Panc1 (cell line): ENCODE results near the gene DOP1A.

Experiments used
- CTCF ChIP-seq: fragments of 450-650 bp; IDR thresholded peaks from 2 replicates; pipeline ENCODE4 v1.5.1; 2017; ENCODE audit warnings: mild to moderate bottlenecking
- POLR2AphosphoS5 ChIP-seq: IDR thresholded peaks from 2 replicates; pipeline ENCODE4 v1.6.1; 2012; ENCODE audit warnings: mild to moderate bottlenecking, low read depth, low read length, moderate library complexity
- REST ChIP-seq, 2 experiments: IDR thresholded peaks; 2 replicates each; pipeline ENCODE4 v1.6.1; 2011 to 2012; ENCODE audit warnings: low read depth in 2 of 2, control low read depth in 1 of 2, low read length in 1 of 2, mild to moderate bottlenecking in 1 of 2, moderate library complexity in 1 of 2; ENCODE audit not compliant: insufficient read depth in 1 of 2
- SIN3A ChIP-seq: IDR thresholded peaks from 2 replicates; pipeline ENCODE4 v1.6.1; 2012; ENCODE audit warnings: low read depth, mild to moderate bottlenecking, low read length, moderate library complexity, borderline replicate concordance; ENCODE audit not compliant: insufficient read depth
- TCF7L2 ChIP-seq: IDR thresholded peaks from 2 replicates; pipeline ENCODE4 v1.6.1; 2011; ENCODE audit warnings: mild to moderate bottlenecking, low read depth, low read length, inconsistent platforms

- TF ChIP-seq SIN3A (no peak), CTCF (no peak), REST (IDR thresholded peaks at IDR 0.05; ENCODE audit: insufficient read depth in 1 of 2, low read depth in 2 of 2, low read length in 1 of 2) (no peak), POLR2AphosphoS5 (no peak), TCF7L2 (no peak)
Measured at GRCh38 chr6:83167726-83168278, 100.3 kb downstream of the DOP1A start.
